HCT116 (cell line): Measurements from ENCODE around the gene HBG1. TPM values are rescaled to one million over a fixed set of nuclear protein-coding genes. Genes with fewer than 3 reads are reported as not detected.

ENCODE experiments used
- ATAC-seq: fragments of 200-7000 bp; cut with Tn5 transposase; 2 replicates; pipeline ENCODE4 v1.9.1; 2020; ENCODE audit warnings: mild to moderate bottlenecking, moderate library complexity
- BruUV-seq: library from RNA; stranded (reverse); fragments of 400-500 nt; replicated peaks from 2 replicates; lab custom pipeline; 2021; lab: Mats Ljungman, UMichigan
- CTCF ChIA-PET: fragments of 300-600 bp; sonication (Branson Sonifier 250); formaldehyde crosslinking; loops from one replicate; lab custom pipeline; 2021; ENCODE audit warnings: antibody characterized with exemption; lab: Charles Lee
- POLR2A ChIA-PET: fragments of 300-600, 350-600 bp; sonication (Branson Sonifier 250); formaldehyde crosslinking; loops from one replicate; lab custom pipeline; 2021; ENCODE audit warnings: antibody characterized with exemption; lab: Charles Lee
- RAD21 ChIA-PET, 2 experiments: fragments of 300-600 bp; sonication (Branson Sonifier 250); formaldehyde crosslinking; loops; one replicate each; lab custom pipeline; 2023; ENCODE audit warnings: low total read pairs in 2 of 2; ENCODE audit not compliant: uncharacterized antibody in 2 of 2, unreplicated experiment in 2 of 2, low non-redundant PET in 1 of 2; lab: Charles Lee
- DNase-seq: peaks from one replicate; pipeline ENCODE4 v3.0.0-alpha.2; 2010; ENCODE audit warnings: low read depth, low spot score
- H2AFZ ChIP-seq: fragments of 200-600 bp; shearing (Covaris generic), sonication (generic); 2 replicates; pipeline ENCODE4 v1.6.1; 2017; ENCODE audit warnings: low read depth, mixed run types, mixed read lengths, antibody characterized with exemption, low read length; ENCODE audit not compliant: poor library complexity, severe bottlenecking
- H3K27ac ChIP-seq: 2 replicates; pipeline ENCODE4 v1.5.1; 2012; ENCODE audit warnings: low read depth, low read length
- H3K27me3 ChIP-seq: fragments of 200-600 bp; sonication (generic); 2 replicates; pipeline ENCODE4 v1.6.1; 2016; ENCODE audit warnings: mixed run types, low read length, mixed read lengths; ENCODE audit not compliant: insufficient read depth
- H3K36me3 ChIP-seq, 2 experiments: fragments of 200-500 bp in 1 of 2; fragments of 200-600 bp in 1 of 2; sonication (Bioruptor generic) in 1 of 2; sonication (generic) in 1 of 2; 2 replicates each; pipeline versions ENCODE4 v1.5.1 to v1.6.1; 2014 to 2016; ENCODE audit warnings: low read length in 2 of 2, inconsistent platforms in 1 of 2, mixed read lengths in 1 of 2, mixed run types in 1 of 2; ENCODE audit not compliant: insufficient read depth in 2 of 2, control insufficient read depth in 1 of 2
- H3K4me1 ChIP-seq, 2 experiments: fragments of 200-600 bp in 1 of 2; sonication (generic) in 1 of 2; 2 replicates each; pipeline versions ENCODE4 v1.5.1 to v1.6.1; 2012 to 2017; ENCODE audit warnings: low read length in 2 of 2, inconsistent platforms in 1 of 2, mild to moderate bottlenecking in 1 of 2, mixed read lengths in 1 of 2, mixed run types in 1 of 2, moderate library complexity in 1 of 2; ENCODE audit not compliant: insufficient read depth in 2 of 2, control insufficient read depth in 1 of 2
- H3K4me2 ChIP-seq: fragments of 200-600 bp; sonication (generic); 2 replicates; pipeline ENCODE4 v1.6.1; 2017; ENCODE audit warnings: mixed run types, low read length, mixed read lengths
- H3K4me3 ChIP-seq, 2 experiments: fragments of 200-600 bp in 1 of 2; sonication (generic) in 1 of 2; replicated peaks in 1 of 2; 2 replicates each; pipeline ENCODE4 v1.5.1; 2011 to 2016; ENCODE audit warnings: low read length in 2 of 2, control low read depth in 1 of 2, low read depth in 1 of 2, mild to moderate bottlenecking in 1 of 2, mixed read lengths in 1 of 2, mixed run types in 1 of 2
- H3K79me2 ChIP-seq: fragments of 200-600 bp; sonication (generic); 2 replicates; pipeline ENCODE4 v1.6.1; 2017; ENCODE audit warnings: mild to moderate bottlenecking, mixed run types, low read length, moderate library complexity, mixed read lengths; ENCODE audit not compliant: insufficient read depth
- H3K9ac ChIP-seq: fragments of 200-600 bp; sonication (generic); 2 replicates; pipeline ENCODE4 v1.6.1; 2016; ENCODE audit warnings: low read length, mixed read lengths
- H3K9me2 ChIP-seq: fragments of 200-600 bp; sonication (generic), shearing (Covaris generic); 2 replicates; pipeline ENCODE4 v1.6.1; 2017; ENCODE audit warnings: mixed run types, mild to moderate bottlenecking, moderate library complexity; ENCODE audit not compliant: insufficient read depth
- H3K9me3 ChIP-seq, 2 experiments: fragments of 200-500 bp in 1 of 2; fragments of 200-600 bp in 1 of 2; sonication (Bioruptor generic) in 1 of 2; sonication (generic) in 1 of 2; 2 replicates each; pipeline ENCODE4 v1.6.1; 2014 to 2017; ENCODE audit warnings: low read length in 2 of 2, mixed read lengths in 2 of 2, inconsistent platforms in 1 of 2, low read depth in 1 of 2, mild to moderate bottlenecking in 1 of 2, mixed run types in 1 of 2, moderate library complexity in 1 of 2; ENCODE audit not compliant: control insufficient read depth in 1 of 2, insufficient read depth in 1 of 2
- H4K20me1 ChIP-seq: fragments of 200-600 bp; sonication (generic), shearing (Covaris generic); 2 replicates; pipeline ENCODE4 v1.6.1; 2017; ENCODE audit warnings: mixed run types, mild to moderate bottlenecking, moderate library complexity; ENCODE audit not compliant: insufficient read depth
- ELF1 ChIP-seq: IDR thresholded peaks from 2 replicates; pipeline ENCODE4 v1.6.1; 2012; ENCODE audit warnings: low read depth, borderline replicate concordance
- FOSL1 ChIP-seq: IDR thresholded peaks from 2 replicates; pipeline ENCODE4 v1.6.1; 2012; ENCODE audit warnings: low read depth
- POLR2AphosphoS5 ChIP-seq: IDR thresholded peaks from 2 replicates; pipeline ENCODE4 v1.6.1; 2011; ENCODE audit warnings: mild to moderate bottlenecking, low read depth, low read length, moderate library complexity
- ZBTB33 ChIP-seq: IDR thresholded peaks from 2 replicates; pipeline ENCODE4 v1.6.1; 2011; ENCODE audit warnings: mild to moderate bottlenecking, low read length, moderate library complexity; ENCODE audit not compliant: insufficient replicate concordance; ENCODE audit errors: extremely low read depth
- intact Hi-C: fragments of 100-400 bp; cut with micrococcal nuclease; formaldehyde crosslinking; loops from 2 replicates; pipeline ENCODE4 v1.10.0; 2022
- total RNA-seq: library from RNA; stranded (reverse); gene quantifications from one replicate; pipeline ENCODE4 v1.2.1, GENCODE V29; 2021; ENCODE audit not compliant: unreplicated experiment

HBG1 gene
- total RNA-seq, 1 experiment from 2014 or later = 3.6 TPM

GRCh38 chr11:5276697-5277096 is 27.0 kb upstream of the HBG1 start:
- Histone ChIP-seq H3K4me3 (no peak overlapping the region), H3K9ac (no peak overlapping the region), H3K4me2 (no peak overlapping the region), H3K36me3 (no peaks in the 10 kb centered on the region; a peak in 1 of 4 replicates), H3K9me3 (no peaks in the 10 kb centered on the region), H3K79me2 (no peaks in the 10 kb centered on the region), H4K20me1 (no peaks in the 10 kb centered on the region), H2AFZ (no peak overlapping the region), H3K9me2 (no peaks in the 10 kb centered on the region), H3K27ac (no peak overlapping the region), H3K4me1 (peaks cover 16 to 38% of the 10 kb centered on the region in 2 experiments), H3K27me3 (no peaks in the 10 kb centered on the region)
- ATAC-seq (no peak), DNase-seq (no peak)
- TF ChIP-seq ZBTB33 (no peak), FOSL1 (no peak), ELF1 (no peak)
- ChIA-PET CTCF (no interaction called here), POLR2A (interaction anchor here (0.7 kb wide), 1 partner anchor 37 kb away, joined by 4 read pairs; no protein-coding TSS in a partner anchor), RAD21 (no interaction called here)
- intact Hi-C loops = no loop called here
- no TSS peak for BruUV-seq

- Histone ChIP-seq H3K9me3 (no peaks in the 10 kb centered on the region), H3K4me1 (peaks cover 5 to 26% of the 10 kb centered on the region in 2 experiments), H2AFZ (no peak overlapping the region), H3K9ac (no peak overlapping the region), H3K79me2 (no peaks in the 10 kb centered on the region), H3K27me3 (no peaks in the 10 kb centered on the region), H3K27ac (no peak overlapping the region), H3K4me3 (no peak overlapping the region), H4K20me1 (no peaks in the 10 kb centered on the region), H3K4me2 (no peak overlapping the region), H3K9me2 (no peaks in the 10 kb centered on the region), H3K36me3 (no peaks in the 10 kb centered on the region; a peak in 1 of 4 replicates)
- CTCF ChIA-PET = no interaction called here
- TF ChIP-seq POLR2AphosphoS5 = no peak
- intact Hi-C loops = no loop called here
- ATAC-seq (no peak), DNase-seq (no peak)
- RAD21 ChIA-PET = no interaction called here
- POLR2A ChIA-PET = no interaction called here
- BruUV-seq = no TSS peak
Observed at GRCh38 chr11:5275369-5276110, 25.9 kb upstream of the HBG1 start.
